Activated naive CD4-positive, alpha-beta T cell treated with anti-CD3 and anti-CD28 coated beads, Interleukin-2, amount 50 U/mL, for 24 hours (primary cell): ENCODE data around the gene SPIRE1.

ENCODE experiments used
- H3K27ac Mint-ChIP-seq: one replicate; pipeline ENCODE4 v1.8.0; 2021; ENCODE audit warnings: mild to moderate bottlenecking, mixed read lengths
- H3K27me3 Mint-ChIP-seq: one replicate; pipeline ENCODE4 v1.8.0; 2021; ENCODE audit warnings: mixed read lengths
- H3K36me3 Mint-ChIP-seq: one replicate; pipeline ENCODE4 v1.8.0; 2021; ENCODE audit warnings: mixed read lengths
- H3K4me1 Mint-ChIP-seq: one replicate; pipeline ENCODE4 v1.8.0; 2021; ENCODE audit warnings: mixed read lengths
- H3K4me3 Mint-ChIP-seq: one replicate; pipeline ENCODE4 v1.8.0; 2021; ENCODE audit warnings: mild to moderate bottlenecking, mixed read lengths
- H3K9me3 Mint-ChIP-seq: one replicate; pipeline ENCODE4 v1.8.0; 2021; ENCODE audit warnings: mixed read lengths

SPIRE1 gene

DNA sequence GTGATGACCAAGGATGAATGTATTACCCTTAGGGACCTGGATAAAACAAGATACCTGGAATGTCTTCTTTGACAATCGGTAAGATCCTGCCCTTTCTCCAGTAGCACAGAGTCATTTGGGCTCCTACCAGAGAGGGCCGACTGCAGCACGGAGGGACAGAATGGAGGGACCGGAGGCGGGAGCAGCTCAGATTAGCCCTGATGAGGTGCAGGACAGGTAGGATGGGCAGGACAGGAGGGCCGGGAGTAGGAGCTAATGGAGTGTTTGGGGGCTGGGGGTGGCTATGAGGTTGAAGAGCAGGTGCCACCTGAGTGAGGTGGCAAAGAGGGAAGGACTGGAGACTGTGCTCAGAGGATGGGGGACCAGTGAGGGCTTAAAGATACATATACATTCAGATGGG is 260.1 kb downstream of the SPIRE1 start:
- no peak overlapping the region for H3K27ac Mint-ChIP-seq
- no peaks in the 10 kb centered on the region for H3K9me3 Mint-ChIP-seq
- no peaks in the 10 kb centered on the region for H3K36me3 Mint-ChIP-seq
- H3K4me1 Mint-ChIP-seq, result no peaks in the 10 kb centered on the region
- peaks cover 16% of the 10 kb centered on the region for H3K27me3 Mint-ChIP-seq
- no peak overlapping the region for H3K4me3 Mint-ChIP-seq

DNA sequence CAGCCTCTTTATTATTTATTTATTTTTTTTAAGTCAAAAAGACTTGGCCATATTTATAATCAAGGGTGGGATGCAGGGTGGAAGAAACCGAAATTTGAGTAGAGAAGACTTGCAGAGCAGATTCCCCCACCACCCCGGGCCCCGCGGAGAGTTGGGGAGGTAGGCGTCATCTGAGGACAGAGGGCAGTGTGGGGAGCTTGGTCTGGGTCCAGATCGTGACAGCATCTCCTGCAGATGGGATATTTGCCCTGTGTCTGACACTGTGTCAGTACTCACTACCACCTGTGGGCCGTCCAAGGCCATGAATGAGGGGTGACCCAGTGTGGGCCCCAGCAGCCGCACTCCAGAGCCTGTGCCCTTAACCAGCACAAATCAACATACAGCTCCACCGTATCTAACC is 260.7 kb downstream of the SPIRE1 start:
- Mint-ChIP-seq H3K4me3 (no peak overlapping the region), H3K36me3 (no peaks in the 10 kb centered on the region), H3K27ac (peak overlapping the region; percentile 57), H3K4me1 (no peaks in the 10 kb centered on the region), H3K9me3 (no peaks in the 10 kb centered on the region), H3K27me3 (peaks cover 14% of the 10 kb centered on the region)
